Osteoblast (primary cell): ENCODE results near the gene MAPKAP1. TPM values are rescaled to one million over a fixed set of nuclear protein-coding genes. Genes with fewer than 3 reads are reported as not detected.
A peak's percentile ranks its signal among the peaks of the same experiment; 100 is the strongest.

ENCODE experiments used
- DNase-seq: peaks from one replicate; pipeline ENCODE4 v3.0.0; 2011; ENCODE audit warnings: low spot score, mixed read lengths; ENCODE audit not compliant: insufficient read length; ENCODE audit errors: missing footprints
- H2AFZ ChIP-seq: 2 replicates; pipeline ENCODE4 v1.6.0; 2011; ENCODE audit warnings: mild to moderate bottlenecking, low read length
- H3K27ac ChIP-seq: 2 replicates; pipeline ENCODE4 v1.5.1; 2011; ENCODE audit warnings: mild to moderate bottlenecking, low read depth, low read length, moderate library complexity
- H3K27me3 ChIP-seq: 2 replicates; pipeline ENCODE4 v1.6.0; 2012; ENCODE audit warnings: mild to moderate bottlenecking, control low read depth, inconsistent platforms, low read length, moderate library complexity; ENCODE audit not compliant: insufficient read depth
- H3K36me3 ChIP-seq: 2 replicates; pipeline ENCODE4 v1.5.1; 2011; ENCODE audit warnings: mild to moderate bottlenecking, low read length, control low read depth, moderate library complexity; ENCODE audit not compliant: insufficient read depth
- H3K4me1 ChIP-seq: 2 replicates; pipeline ENCODE4 v1.5.1; 2011; ENCODE audit warnings: mild to moderate bottlenecking, low read length, control low read depth, moderate library complexity; ENCODE audit not compliant: insufficient read depth
- H3K4me2 ChIP-seq: 2 replicates; pipeline ENCODE4 v1.6.0; 2011; ENCODE audit warnings: mild to moderate bottlenecking, low read length; ENCODE audit not compliant: insufficient read depth
- H3K4me3 ChIP-seq: fragments of 200-600 bp; sonication (generic); 3 replicates; pipeline ENCODE4 v1.5.1; 2012; ENCODE audit warnings: mild to moderate bottlenecking, low read length, inconsistent platforms; ENCODE audit not compliant: insufficient read depth
- H3K79me2 ChIP-seq: 2 replicates; pipeline ENCODE4 v1.6.0; 2012; ENCODE audit warnings: mild to moderate bottlenecking, low read length, control low read depth, inconsistent platforms; ENCODE audit not compliant: insufficient read depth
- H3K9me3 ChIP-seq: 2 replicates; pipeline ENCODE4 v1.5.1; 2011; ENCODE audit warnings: low read depth, low read length, control low read depth
- H4K20me1 ChIP-seq: 2 replicates; pipeline ENCODE4 v1.6.0; 2012; ENCODE audit warnings: mild to moderate bottlenecking, low read length, control low read depth; ENCODE audit not compliant: insufficient read depth
- total RNA-seq: library from RNA; depleted of rRNA; stranded (reverse); fragments of >200 nt; gene quantifications from 2 replicates; pipeline ENCODE4 v1.2.3, GENCODE V29; 2012
- TF ChIP-seq, protein P1 (sequence below): IDR thresholded peaks from 2 replicates; pipeline ENCODE4 v1.5.1; 2011; ENCODE audit warnings: mild to moderate bottlenecking, low read depth, low read length, moderate library complexity; ENCODE audit errors: extremely low read depth

Gene MAPKAP1
- total RNA-seq, 1 donor, result 72.4 TPM

DNA sequence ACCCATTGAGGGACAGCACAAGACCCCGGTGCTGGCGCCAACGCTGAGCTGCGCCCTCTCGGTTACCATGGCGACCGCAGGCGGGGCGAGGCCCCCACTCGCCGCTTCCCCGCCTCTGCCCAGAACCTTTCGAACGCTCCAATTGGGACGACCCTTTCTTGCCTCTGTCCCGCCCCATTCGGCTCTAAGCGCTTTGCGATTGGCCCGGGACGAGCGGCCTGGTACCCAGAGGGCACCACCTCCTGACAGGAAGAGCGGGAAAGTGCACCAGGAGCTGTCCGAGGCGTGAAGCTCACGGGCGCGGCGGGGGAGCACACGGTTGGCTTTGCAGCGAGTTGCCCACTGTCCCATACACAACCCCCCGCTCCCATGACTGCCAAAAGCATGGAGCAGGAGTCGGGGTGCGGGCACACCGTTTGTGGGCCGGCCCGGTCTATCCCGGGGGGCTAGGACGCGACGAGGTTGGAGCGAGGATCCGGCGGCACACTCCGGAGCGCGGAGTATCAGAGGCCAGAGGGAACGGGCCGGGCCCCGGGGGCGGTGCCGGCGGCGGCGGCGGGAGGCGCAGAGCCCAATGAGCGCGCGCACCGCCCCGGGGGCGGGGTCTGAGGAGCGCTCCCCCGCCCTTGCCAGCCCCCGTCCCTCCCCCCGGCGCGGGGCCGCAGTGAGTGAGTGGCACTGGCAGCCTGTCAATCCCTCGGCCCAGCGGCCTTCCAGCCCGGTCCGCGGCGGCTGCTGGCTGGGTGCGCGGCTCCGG, 39.2 kb upstream of the MAPKAP1 start:
- peak; percentile 99 for DNase-seq
- H3K27ac ChIP-seq, result peak overlapping the region; percentile 17
- H3K27me3 ChIP-seq, result no peaks in the 10 kb centered on the region
- peak overlapping the region; percentile 87 for H2AFZ ChIP-seq
- peaks cover 40% of the 10 kb centered on the region for H3K79me2 ChIP-seq
- H3K4me1 ChIP-seq, result peaks cover 36% of the 10 kb centered on the region
- H3K9me3 ChIP-seq, result no peaks in the 10 kb centered on the region
- no peaks in the 10 kb centered on the region for H4K20me1 ChIP-seq
- H3K36me3 ChIP-seq, result no peaks in the 10 kb centered on the region
- H3K4me3 ChIP-seq, result peak overlapping the region; percentile 78
- TF ChIP-seq, protein P1, sequence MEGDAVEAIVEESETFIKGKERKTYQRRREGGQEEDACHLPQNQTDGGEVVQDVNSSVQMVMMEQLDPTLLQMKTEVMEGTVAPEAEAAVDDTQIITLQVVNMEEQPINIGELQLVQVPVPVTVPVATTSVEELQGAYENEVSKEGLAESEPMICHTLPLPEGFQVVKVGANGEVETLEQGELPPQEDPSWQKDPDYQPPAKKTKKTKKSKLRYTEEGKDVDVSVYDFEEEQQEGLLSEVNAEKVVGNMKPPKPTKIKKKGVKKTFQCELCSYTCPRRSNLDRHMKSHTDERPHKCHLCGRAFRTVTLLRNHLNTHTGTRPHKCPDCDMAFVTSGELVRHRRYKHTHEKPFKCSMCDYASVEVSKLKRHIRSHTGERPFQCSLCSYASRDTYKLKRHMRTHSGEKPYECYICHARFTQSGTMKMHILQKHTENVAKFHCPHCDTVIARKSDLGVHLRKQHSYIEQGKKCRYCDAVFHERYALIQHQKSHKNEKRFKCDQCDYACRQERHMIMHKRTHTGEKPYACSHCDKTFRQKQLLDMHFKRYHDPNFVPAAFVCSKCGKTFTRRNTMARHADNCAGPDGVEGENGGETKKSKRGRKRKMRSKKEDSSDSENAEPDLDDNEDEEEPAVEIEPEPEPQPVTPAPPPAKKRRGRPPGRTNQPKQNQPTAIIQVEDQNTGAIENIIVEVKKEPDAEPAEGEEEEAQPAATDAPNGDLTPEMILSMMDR, result no peak
- H3K4me2 ChIP-seq, result peak overlapping the region; percentile 88

DNA sequence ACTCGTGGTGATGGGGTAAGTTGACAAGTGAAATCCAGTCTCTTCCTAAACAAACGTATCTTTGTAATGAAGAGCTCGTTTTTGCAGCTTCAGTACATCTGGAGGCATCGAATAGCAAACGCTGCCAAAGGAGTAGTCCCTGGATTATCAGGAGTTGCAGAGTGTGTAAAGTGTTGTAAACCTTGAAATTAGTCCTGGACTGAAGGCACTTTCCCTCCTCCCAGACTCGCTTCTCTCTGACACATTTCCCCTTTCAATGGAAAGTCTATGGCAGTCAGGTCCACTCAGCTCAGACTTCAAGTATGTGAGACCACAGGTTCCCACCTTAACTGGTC, 38.6 kb upstream of the MAPKAP1 start:
- TF ChIP-seq, protein P1, result no peak
- Histone ChIP-seq H3K36me3 (no peaks in the 10 kb centered on the region), H3K4me1 (peaks cover 36% of the 10 kb centered on the region), H3K27me3 (no peaks in the 10 kb centered on the region), H3K4me3 (peak overlapping the region; percentile 78), H3K79me2 (peaks cover 34% of the 10 kb centered on the region), H4K20me1 (no peaks in the 10 kb centered on the region), H3K4me2 (peak overlapping the region; percentile 88), H3K27ac (peak overlapping the region; percentile 17), H2AFZ (peak overlapping the region; percentile 87), H3K9me3 (no peaks in the 10 kb centered on the region)
- peak; percentile 60 for DNase-seq

DNA sequence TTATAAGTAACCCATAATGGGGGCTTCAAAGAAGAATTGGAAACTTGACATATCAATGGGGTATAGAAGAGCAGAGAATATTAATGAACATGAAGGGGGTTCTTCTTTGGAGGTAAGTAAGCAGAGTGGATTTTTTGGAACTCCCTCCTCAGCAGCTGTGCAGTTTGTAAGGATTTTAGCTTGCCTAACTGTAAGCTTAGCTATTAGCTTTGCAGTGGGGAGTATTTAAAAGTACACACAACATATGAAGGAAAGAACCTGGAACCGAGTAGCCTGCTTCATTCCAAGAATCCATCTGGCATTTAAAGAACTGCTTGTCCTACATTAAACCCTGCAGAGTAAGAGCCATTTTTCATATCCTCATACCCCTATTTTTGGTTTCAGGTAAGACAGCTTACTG, 38.0 kb upstream of the MAPKAP1 start:
- peaks cover 33% of the 10 kb centered on the region for H3K4me1 ChIP-seq
- no peaks in the 10 kb centered on the region for H3K9me3 ChIP-seq
- TF ChIP-seq, protein P1, result no peak
- peak overlapping the region; percentile 78 for H3K4me3 ChIP-seq
- H3K36me3 ChIP-seq, result no peaks in the 10 kb centered on the region
- peak overlapping the region; percentile 17 for H3K27ac ChIP-seq
- H3K27me3 ChIP-seq, result no peaks in the 10 kb centered on the region
- peaks cover 28% of the 10 kb centered on the region for H3K79me2 ChIP-seq
- no peaks in the 10 kb centered on the region for H4K20me1 ChIP-seq
- peak; percentile 26 for DNase-seq
- H2AFZ ChIP-seq, result no peak overlapping the region
- peak overlapping the region; percentile 88 for H3K4me2 ChIP-seq

DNA sequence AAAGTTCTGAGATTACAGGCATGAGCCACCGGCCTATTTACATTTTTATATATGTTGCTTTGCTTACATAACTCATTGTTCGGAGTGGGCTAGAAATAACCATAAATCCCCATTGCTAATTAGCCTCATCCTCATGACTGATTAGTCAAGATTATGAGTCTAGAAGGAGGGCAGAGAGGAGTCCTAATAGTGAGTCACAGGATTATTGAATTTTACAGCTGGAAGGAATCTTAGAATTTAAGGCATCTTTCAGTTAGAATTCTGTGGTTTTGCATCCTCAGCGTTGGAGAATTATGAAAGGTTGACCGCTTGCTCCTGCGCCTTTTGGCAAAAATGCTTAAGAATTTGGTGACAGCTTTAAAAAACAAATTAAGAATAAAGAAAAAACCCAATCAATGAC, 37.6 kb upstream of the MAPKAP1 start:
- peak overlapping the region; percentile 78 for H3K4me3 ChIP-seq
- peak overlapping the region; percentile 88 for H3K4me2 ChIP-seq
- peak overlapping the region; percentile 17 for H3K27ac ChIP-seq

More for the DNA sequence above, 37.6 kb upstream of the MAPKAP1 start:
- Histone ChIP-seq H3K9me3 (no peaks in the 10 kb centered on the region), H3K36me3 (no peaks in the 10 kb centered on the region), H3K27me3 (no peaks in the 10 kb centered on the region), H3K4me1 (peaks cover 29% of the 10 kb centered on the region), H2AFZ (no peak overlapping the region), H3K79me2 (peaks cover 24% of the 10 kb centered on the region), H4K20me1 (no peaks in the 10 kb centered on the region)
- peak; percentile 92 for DNase-seq
- TF ChIP-seq, protein P1, result no peak
